ENCODE results near the gene TARBP2.
A peak's percentile ranks its signal among the peaks of the same experiment; 100 is the strongest.

TARBP2 gene

GRCh38 chr12:53536962-53537361 is 35.9 kb downstream of the TARBP2 start:
- no peak for DNase-seq
- H2BK12ac ChIP-seq (ENCODE audit: low read length in 2 of 2) = no peak overlapping the region
- 100% methylated on average over 1 of the region's 3 CpGs for WGBS

GRCh38 chr12:53538209-53538689 is 37.2 kb downstream of the TARBP2 start:
- Histone ChIP-seq H2BK5ac (ENCODE audit: low read depth, low read length, poor library complexity, severe bottlenecking) (no peak overlapping the region), H3K14ac (ENCODE audit: low read length in 2 of 2) (no peak overlapping the region), H3K4me1 (ENCODE audit: control insufficient read depth, insufficient read depth, low read depth, low read length) (no peaks in the 10 kb centered on the region), H4K91ac (ENCODE audit: low read length) (no peak overlapping the region), H3K36me3 (ENCODE audit: control insufficient read depth in 1 of 2, insufficient read depth in 2 of 2, low read depth in 1 of 2, low read length in 2 of 2) (peaks cover 27 to 80% of the 10 kb centered on the region in 2 experiments), H3K23ac (ENCODE audit: low read length in 2 of 2) (no peak overlapping the region), H4K8ac (ENCODE audit: low read length) (no peak overlapping the region), H3K4me3 (ENCODE audit: insufficient read depth in 1 of 2, low read depth in 1 of 2, low read length in 2 of 2) (no peak overlapping the region), H3K79me1 (replicated peaks; ENCODE audit: low read length, poor library complexity, severe bottlenecking) (peaks cover 5% of the 10 kb centered on the region), H3K9me3 (ENCODE audit: control insufficient read depth, low read length) (no peaks in the 10 kb centered on the region), H2BK120ac (ENCODE audit: low read depth, low read length) (no peak overlapping the region), H2BK15ac (ENCODE audit: low read depth, poor library complexity, severe bottlenecking) (no peak overlapping the region), H2AFZ (ENCODE audit: low read depth, low read length) (no peak overlapping the region), H3K27me3 (ENCODE audit: control insufficient read depth in 1 of 2, insufficient read depth in 1 of 2, low read length in 2 of 2) (no peaks in the 10 kb centered on the region), H3K18ac (ENCODE audit: low read depth in 1 of 2, low read length in 2 of 2) (peak overlapping the region in 1 of 2 experiments; percentile 5), H3K27ac (ENCODE audit: low read length, poor library complexity, severe bottlenecking) (no peak overlapping the region), H2BK12ac (ENCODE audit: low read length in 2 of 2) (no peak overlapping the region), H3K4ac (ENCODE audit: low read depth in 1 of 2, low read length in 2 of 2) (no peak overlapping the region), H3K9ac (ENCODE audit: low read length) (peak overlapping the region; percentile 52), H3K4me2 (ENCODE audit: low read length, poor library complexity, severe bottlenecking) (no peak overlapping the region), H2AK5ac (ENCODE audit: low read length, severe bottlenecking) (no peak overlapping the region)
- DNase-seq = peak; percentile 83
- WGBS = 8% methylated on average over 1 of the region's 1 CpG

More at GRCh38 chr12:53536962-53537361, 35.9 kb downstream of the TARBP2 start:
- Histone ChIP-seq H3K79me1 (replicated peaks; ENCODE audit: low read length, poor library complexity, severe bottlenecking) (peaks cover 8% of the 10 kb centered on the region), H2BK120ac (ENCODE audit: low read depth, low read length) (no peak overlapping the region), H4K8ac (ENCODE audit: low read length) (no peak overlapping the region), H3K14ac (ENCODE audit: low read length in 2 of 2) (no peak overlapping the region), H3K4me3 (ENCODE audit: insufficient read depth in 1 of 2, low read depth in 1 of 2, low read length in 2 of 2) (no peak overlapping the region), H2BK15ac (ENCODE audit: low read depth, poor library complexity, severe bottlenecking) (no peak overlapping the region), H3K36me3 (ENCODE audit: control insufficient read depth in 1 of 2, insufficient read depth in 2 of 2, low read depth in 1 of 2, low read length in 2 of 2) (peaks cover 35 to 83% of the 10 kb centered on the region in 2 experiments), H2AFZ (ENCODE audit: low read depth, low read length) (no peak overlapping the region), H3K9me3 (ENCODE audit: control insufficient read depth, low read length) (no peaks in the 10 kb centered on the region), H3K23ac (ENCODE audit: low read length in 2 of 2) (no peak overlapping the region), H3K4ac (ENCODE audit: low read depth in 1 of 2, low read length in 2 of 2) (no peak overlapping the region), H3K27ac (ENCODE audit: low read length, poor library complexity, severe bottlenecking) (no peak overlapping the region), H3K9ac (ENCODE audit: low read length) (no peak overlapping the region), H3K4me1 (ENCODE audit: control insufficient read depth, insufficient read depth, low read depth, low read length) (no peaks in the 10 kb centered on the region), H4K91ac (ENCODE audit: low read length) (no peak overlapping the region), H3K4me2 (ENCODE audit: low read length, poor library complexity, severe bottlenecking) (no peak overlapping the region), H2BK5ac (ENCODE audit: low read depth, low read length, poor library complexity, severe bottlenecking) (no peak overlapping the region), H3K18ac (ENCODE audit: low read depth in 1 of 2, low read length in 2 of 2) (no peak overlapping the region), H3K27me3 (ENCODE audit: control insufficient read depth in 1 of 2, insufficient read depth in 1 of 2, low read length in 2 of 2) (no peaks in the 10 kb centered on the region), H2AK5ac (ENCODE audit: low read length, severe bottlenecking) (no peak overlapping the region)

DNA sequence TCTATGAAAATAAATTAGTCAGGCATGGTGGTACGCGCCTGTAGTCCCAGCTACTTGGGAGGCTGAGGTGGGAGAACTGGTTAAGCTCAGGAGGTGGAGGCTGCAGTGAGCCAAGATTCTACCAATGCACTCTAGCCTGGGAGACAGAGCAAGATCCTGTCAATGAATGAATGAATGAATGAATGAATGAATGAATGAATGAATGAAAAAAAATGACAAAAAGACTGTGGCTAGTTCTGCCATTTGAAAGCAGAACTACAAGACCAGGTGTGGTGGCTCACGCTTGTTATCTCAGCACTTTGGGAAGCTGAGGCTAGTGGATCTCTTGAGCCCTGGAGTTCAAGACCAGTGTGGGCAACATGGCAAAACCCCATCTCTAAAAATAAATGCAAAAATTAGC is 38.4 kb downstream of the TARBP2 start:
- Histone ChIP-seq H2BK5ac (ENCODE audit: low read depth, low read length, poor library complexity, severe bottlenecking) (no peak overlapping the region), H3K4ac (ENCODE audit: low read depth in 1 of 2, low read length in 2 of 2) (no peak overlapping the region), H3K4me2 (ENCODE audit: low read length, poor library complexity, severe bottlenecking) (no peak overlapping the region), H3K23ac (ENCODE audit: low read length in 2 of 2) (no peak overlapping the region), H3K14ac (ENCODE audit: low read length in 2 of 2) (no peak overlapping the region), H2BK12ac (ENCODE audit: low read length in 2 of 2) (no peak overlapping the region), H3K4me1 (ENCODE audit: control insufficient read depth, insufficient read depth, low read depth, low read length) (no peaks in the 10 kb centered on the region), H2BK120ac (ENCODE audit: low read depth, low read length) (no peak overlapping the region), H3K79me1 (replicated peaks; ENCODE audit: low read length, poor library complexity, severe bottlenecking) (peaks cover 5% of the 10 kb centered on the region), H3K9ac (ENCODE audit: low read length) (no peak overlapping the region), H2AK5ac (ENCODE audit: low read length, severe bottlenecking) (no peak overlapping the region), H3K27me3 (ENCODE audit: control insufficient read depth in 1 of 2, insufficient read depth in 1 of 2, low read length in 2 of 2) (no peaks in the 10 kb centered on the region), H3K4me3 (ENCODE audit: insufficient read depth in 1 of 2, low read depth in 1 of 2, low read length in 2 of 2) (no peak overlapping the region), H2BK15ac (ENCODE audit: low read depth, poor library complexity, severe bottlenecking) (no peak overlapping the region), H3K36me3 (ENCODE audit: control insufficient read depth in 1 of 2, insufficient read depth in 2 of 2, low read depth in 1 of 2, low read length in 2 of 2) (peaks cover 24 to 75% of the 10 kb centered on the region in 2 experiments), H2AFZ (ENCODE audit: low read depth, low read length) (no peak overlapping the region), H4K8ac (ENCODE audit: low read length) (no peak overlapping the region), H4K91ac (ENCODE audit: low read length) (no peak overlapping the region), H3K18ac (ENCODE audit: low read depth in 1 of 2, low read length in 2 of 2) (no peak overlapping the region), H3K9me3 (ENCODE audit: control insufficient read depth, low read length) (no peaks in the 10 kb centered on the region), H3K27ac (ENCODE audit: low read length, poor library complexity, severe bottlenecking) (no peak overlapping the region)
- DNase-seq = no peak
- 98% methylated on average over 3 of the region's 3 CpGs for WGBS

DNA sequence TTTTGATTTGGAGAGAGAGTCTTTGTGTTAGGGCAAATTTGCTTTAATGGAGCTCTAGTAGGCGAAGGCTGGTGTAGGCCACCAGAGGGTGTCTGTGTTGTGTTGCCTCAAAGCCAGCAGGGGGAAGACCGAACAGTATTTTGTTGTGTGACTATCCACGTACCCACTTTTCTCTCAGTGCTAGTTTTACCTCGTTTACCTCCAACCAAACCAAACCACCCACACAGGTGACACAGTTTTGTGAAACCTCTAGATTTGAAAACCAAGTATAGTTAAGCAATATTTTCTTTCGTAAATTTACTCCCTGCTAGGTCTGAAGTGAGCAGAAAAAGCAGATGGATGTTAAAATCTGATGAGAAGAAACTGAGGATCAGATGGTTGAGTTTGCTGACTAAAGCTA is 42.5 kb downstream of the TARBP2 start:
- DNase-seq = peak; percentile 83
- Histone ChIP-seq H2AFZ (ENCODE audit: low read depth, low read length) (no peak overlapping the region), H3K9ac (ENCODE audit: low read length) (peak overlapping the region; percentile 78), H3K4me3 (ENCODE audit: insufficient read depth in 1 of 2, low read depth in 1 of 2, low read length in 2 of 2) (no peak overlapping the region), H2BK15ac (ENCODE audit: low read depth, poor library complexity, severe bottlenecking) (no peak overlapping the region), H2BK5ac (ENCODE audit: low read depth, low read length, poor library complexity, severe bottlenecking) (no peak overlapping the region), H3K14ac (ENCODE audit: low read length in 2 of 2) (no peak overlapping the region), H3K23ac (ENCODE audit: low read length in 2 of 2) (no peak overlapping the region), H2BK12ac (ENCODE audit: low read length in 2 of 2) (no peak overlapping the region), H3K4me2 (ENCODE audit: low read length, poor library complexity, severe bottlenecking) (no peak overlapping the region), H3K36me3 (ENCODE audit: control insufficient read depth in 1 of 2, insufficient read depth in 2 of 2, low read depth in 1 of 2, low read length in 2 of 2) (peaks cover 30 to 54% of the 10 kb centered on the region in 2 experiments), H3K27me3 (ENCODE audit: control insufficient read depth in 1 of 2, insufficient read depth in 1 of 2, low read length in 2 of 2) (no peaks in the 10 kb centered on the region), H3K79me1 (replicated peaks; ENCODE audit: low read length, poor library complexity, severe bottlenecking) (peaks cover 13% of the 10 kb centered on the region), H2BK120ac (ENCODE audit: low read depth, low read length) (no peak overlapping the region), H3K27ac (ENCODE audit: low read length, poor library complexity, severe bottlenecking) (peak overlapping the region; percentile 8), H3K4ac (ENCODE audit: low read depth in 1 of 2, low read length in 2 of 2) (no peak overlapping the region), H4K8ac (ENCODE audit: low read length) (no peak overlapping the region), H3K9me3 (ENCODE audit: control insufficient read depth, low read length) (no peaks in the 10 kb centered on the region), H3K18ac (ENCODE audit: low read depth in 1 of 2, low read length in 2 of 2) (no peak overlapping the region), H3K4me1 (ENCODE audit: control insufficient read depth, insufficient read depth, low read depth, low read length) (no peaks in the 10 kb centered on the region), H4K91ac (ENCODE audit: low read length) (no peak overlapping the region), H2AK5ac (ENCODE audit: low read length, severe bottlenecking) (no peak overlapping the region)
- 44% methylated on average over 5 of the region's 5 CpGs for WGBS
